Activated CD8-positive, alpha-beta memory T cell treated with anti-CD3 and anti-CD28 coated beads, Interleukin-2, amount 50 U/mL, for 24 hours (primary cell): ENCODE results near the gene METRN.

ENCODE experiments used
- DNase-seq: peaks from one replicate; pipeline ENCODE4 v3.0.0-alpha.2; 2020; ENCODE audit errors: extremely low read depth

Gene METRN

GRCh38 chr16:759110-759910 is 44.4 kb downstream of the METRN start:
- DNase-seq: no peak

- DNase-seq: no peak
Measured at GRCh38 chr16:760065-760464, 45.1 kb downstream of the METRN start.

GRCh38 chr16:760545-761343 is 45.8 kb downstream of the METRN start, which contains the start of gene MSLN:
Gene MSLN (plus strand): TSS chr16:760734. CDS start chr16:762681, 1,947 bp downstream.
- DNase-seq: no peak

GRCh38 chr16:761625-762513 is 47.0 kb downstream of the METRN start:
- DNase-seq: no peak

GRCh38 chr16:762595-763268 is 47.8 kb downstream of the METRN start:
- no peak for DNase-seq

GRCh38 chr16:763369-764183 is 48.7 kb downstream of the METRN start:
- DNase-seq: no peak

- DNase-seq: no peak
Measured at GRCh38 chr16:764184-764750, 49.3 kb downstream of the METRN start.

- DNase-seq: no peak
Measured at GRCh38 chr16:764848-765487, 50.0 kb downstream of the METRN start.

GRCh38 chr16:765488-765865 is 50.6 kb downstream of the METRN start:
- DNase-seq: no peak

GRCh38 chr16:766008-766819 is 51.3 kb downstream of the METRN start:
- DNase-seq: no peak

- DNase-seq: no peak
Measured at GRCh38 chr16:766820-767640, 52.1 kb downstream of the METRN start.

- DNase-seq: no peak
Measured at GRCh38 chr16:767743-768235, 52.9 kb downstream of the METRN start.

- no peak for DNase-seq
Measured at GRCh38 chr16:768428-768827, 53.5 kb downstream of the METRN start.
